HCT116 (cell line): ENCODE data around the gene TRAF3IP1. TPM values are rescaled to one million over a fixed set of nuclear protein-coding genes. Genes with fewer than 3 reads are reported as not detected.

Source experiments
- ATAC-seq: fragments of 200-7000 bp; cut with Tn5 transposase; 2 replicates; pipeline ENCODE4 v1.9.1; 2020; ENCODE audit warnings: mild to moderate bottlenecking, moderate library complexity
- BruUV-seq: library from RNA; stranded (reverse); fragments of 400-500 nt; replicated peaks from 2 replicates; lab custom pipeline; 2021; lab: Mats Ljungman, UMichigan
- CTCF ChIA-PET: fragments of 300-600 bp; sonication (Branson Sonifier 250); formaldehyde crosslinking; loops from one replicate; lab custom pipeline; 2021; ENCODE audit warnings: antibody characterized with exemption; lab: Charles Lee
- POLR2A ChIA-PET: fragments of 300-600, 350-600 bp; sonication (Branson Sonifier 250); formaldehyde crosslinking; loops from one replicate; lab custom pipeline; 2021; ENCODE audit warnings: antibody characterized with exemption; lab: Charles Lee
- RAD21 ChIA-PET, 2 experiments: fragments of 300-600 bp; sonication (Branson Sonifier 250); formaldehyde crosslinking; loops; one replicate each; lab custom pipeline; 2023; ENCODE audit warnings: low total read pairs in 2 of 2; ENCODE audit not compliant: uncharacterized antibody in 2 of 2, unreplicated experiment in 2 of 2, low non-redundant PET in 1 of 2; lab: Charles Lee
- DNase-seq: peaks from one replicate; pipeline ENCODE4 v3.0.0-alpha.2; 2010; ENCODE audit warnings: low read depth, low spot score
- H2AFZ ChIP-seq: fragments of 200-600 bp; shearing (Covaris generic), sonication (generic); 2 replicates; pipeline ENCODE4 v1.6.1; 2017; ENCODE audit warnings: low read depth, mixed run types, mixed read lengths, antibody characterized with exemption, low read length; ENCODE audit not compliant: poor library complexity, severe bottlenecking
- H3K27ac ChIP-seq: 2 replicates; pipeline ENCODE4 v1.5.1; 2012; ENCODE audit warnings: low read depth, low read length
- H3K27me3 ChIP-seq: fragments of 200-600 bp; sonication (generic); 2 replicates; pipeline ENCODE4 v1.6.1; 2016; ENCODE audit warnings: mixed run types, low read length, mixed read lengths; ENCODE audit not compliant: insufficient read depth
- H3K36me3 ChIP-seq, 2 experiments: fragments of 200-500 bp in 1 of 2; fragments of 200-600 bp in 1 of 2; sonication (Bioruptor generic) in 1 of 2; sonication (generic) in 1 of 2; 2 replicates each; pipeline versions ENCODE4 v1.5.1 to v1.6.1; 2014 to 2016; ENCODE audit warnings: low read length in 2 of 2, inconsistent platforms in 1 of 2, mixed read lengths in 1 of 2, mixed run types in 1 of 2; ENCODE audit not compliant: insufficient read depth in 2 of 2, control insufficient read depth in 1 of 2
- H3K4me1 ChIP-seq, 2 experiments: fragments of 200-600 bp in 1 of 2; sonication (generic) in 1 of 2; 2 replicates each; pipeline versions ENCODE4 v1.5.1 to v1.6.1; 2012 to 2017; ENCODE audit warnings: low read length in 2 of 2, inconsistent platforms in 1 of 2, mild to moderate bottlenecking in 1 of 2, mixed read lengths in 1 of 2, mixed run types in 1 of 2, moderate library complexity in 1 of 2; ENCODE audit not compliant: insufficient read depth in 2 of 2, control insufficient read depth in 1 of 2
- H3K4me2 ChIP-seq: fragments of 200-600 bp; sonication (generic); 2 replicates; pipeline ENCODE4 v1.6.1; 2017; ENCODE audit warnings: mixed run types, low read length, mixed read lengths
- H3K4me3 ChIP-seq, 2 experiments: fragments of 200-600 bp in 1 of 2; sonication (generic) in 1 of 2; replicated peaks in 1 of 2; 2 replicates each; pipeline ENCODE4 v1.5.1; 2011 to 2016; ENCODE audit warnings: low read length in 2 of 2, control low read depth in 1 of 2, low read depth in 1 of 2, mild to moderate bottlenecking in 1 of 2, mixed read lengths in 1 of 2, mixed run types in 1 of 2
- H3K79me2 ChIP-seq: fragments of 200-600 bp; sonication (generic); 2 replicates; pipeline ENCODE4 v1.6.1; 2017; ENCODE audit warnings: mild to moderate bottlenecking, mixed run types, low read length, moderate library complexity, mixed read lengths; ENCODE audit not compliant: insufficient read depth
- H3K9ac ChIP-seq: fragments of 200-600 bp; sonication (generic); 2 replicates; pipeline ENCODE4 v1.6.1; 2016; ENCODE audit warnings: low read length, mixed read lengths
- H3K9me2 ChIP-seq: fragments of 200-600 bp; sonication (generic), shearing (Covaris generic); 2 replicates; pipeline ENCODE4 v1.6.1; 2017; ENCODE audit warnings: mixed run types, mild to moderate bottlenecking, moderate library complexity; ENCODE audit not compliant: insufficient read depth
- H3K9me3 ChIP-seq, 2 experiments: fragments of 200-500 bp in 1 of 2; fragments of 200-600 bp in 1 of 2; sonication (Bioruptor generic) in 1 of 2; sonication (generic) in 1 of 2; 2 replicates each; pipeline ENCODE4 v1.6.1; 2014 to 2017; ENCODE audit warnings: low read length in 2 of 2, mixed read lengths in 2 of 2, inconsistent platforms in 1 of 2, low read depth in 1 of 2, mild to moderate bottlenecking in 1 of 2, mixed run types in 1 of 2, moderate library complexity in 1 of 2; ENCODE audit not compliant: control insufficient read depth in 1 of 2, insufficient read depth in 1 of 2
- H4K20me1 ChIP-seq: fragments of 200-600 bp; sonication (generic), shearing (Covaris generic); 2 replicates; pipeline ENCODE4 v1.6.1; 2017; ENCODE audit warnings: mixed run types, mild to moderate bottlenecking, moderate library complexity; ENCODE audit not compliant: insufficient read depth
- RAD21 ChIP-seq: IDR thresholded peaks from 2 replicates; pipeline ENCODE4 v1.6.1; 2012; ENCODE audit warnings: low read depth, mild to moderate bottlenecking
- ZNF274 ChIP-seq: fragments of 200-500 bp; sonication (Bioruptor generic); IDR thresholded peaks from 2 replicates; pipeline ENCODE4 v1.6.1; 2014; ENCODE audit warnings: mild to moderate bottlenecking, low read depth, low read length, inconsistent platforms
- intact Hi-C: fragments of 100-400 bp; cut with micrococcal nuclease; formaldehyde crosslinking; loops from 2 replicates; pipeline ENCODE4 v1.10.0; 2022
- total RNA-seq: library from RNA; stranded (reverse); gene quantifications from one replicate; pipeline ENCODE4 v1.2.1, GENCODE V29; 2021; ENCODE audit not compliant: unreplicated experiment
- TF ChIP-seq, protein P1 (sequence below): IDR thresholded peaks from 2 replicates; pipeline ENCODE4 v1.6.1; 2012
- TF ChIP-seq, protein P2 (sequence below): IDR thresholded peaks from 2 replicates; pipeline ENCODE4 v1.6.1; 2012; ENCODE audit warnings: low read depth
- TF ChIP-seq, protein P3 (sequence below): IDR thresholded peaks from 2 replicates; pipeline ENCODE4 v1.6.1; 2011; ENCODE audit warnings: mild to moderate bottlenecking, low read length, moderate library complexity; ENCODE audit not compliant: insufficient replicate concordance; ENCODE audit errors: extremely low read depth

The TRAF3IP1 gene
- total RNA-seq, 1 experiment from 2014 or later: 19.4 TPM

DNA sequence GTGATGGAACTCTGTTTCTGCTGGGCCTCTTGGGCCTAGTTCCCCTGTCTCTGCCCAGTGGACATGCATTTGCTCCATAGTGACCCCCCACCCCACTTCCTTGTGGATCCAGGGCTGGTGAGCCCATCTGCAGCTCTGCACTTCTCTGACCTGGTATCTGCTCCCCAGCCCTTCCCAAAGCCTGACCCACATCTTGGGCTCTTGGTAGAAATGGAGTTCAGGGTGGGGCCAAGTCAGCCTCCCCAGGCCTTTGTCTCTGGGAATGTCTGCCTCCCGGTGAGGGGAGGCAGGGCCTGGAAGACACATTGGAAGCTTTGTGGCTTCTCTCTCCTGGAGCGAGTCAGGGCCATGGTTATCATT is 6.3 kb upstream of the TRAF3IP1 start:
- no TSS peak for BruUV-seq
- no peak overlapping the region for H3K27ac ChIP-seq
- TF ChIP-seq, protein P1, sequence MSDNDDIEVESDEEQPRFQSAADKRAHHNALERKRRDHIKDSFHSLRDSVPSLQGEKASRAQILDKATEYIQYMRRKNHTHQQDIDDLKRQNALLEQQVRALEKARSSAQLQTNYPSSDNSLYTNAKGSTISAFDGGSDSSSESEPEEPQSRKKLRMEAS: no peak
- TF ChIP-seq ZNF274: no peak
- TF ChIP-seq, protein P2, sequence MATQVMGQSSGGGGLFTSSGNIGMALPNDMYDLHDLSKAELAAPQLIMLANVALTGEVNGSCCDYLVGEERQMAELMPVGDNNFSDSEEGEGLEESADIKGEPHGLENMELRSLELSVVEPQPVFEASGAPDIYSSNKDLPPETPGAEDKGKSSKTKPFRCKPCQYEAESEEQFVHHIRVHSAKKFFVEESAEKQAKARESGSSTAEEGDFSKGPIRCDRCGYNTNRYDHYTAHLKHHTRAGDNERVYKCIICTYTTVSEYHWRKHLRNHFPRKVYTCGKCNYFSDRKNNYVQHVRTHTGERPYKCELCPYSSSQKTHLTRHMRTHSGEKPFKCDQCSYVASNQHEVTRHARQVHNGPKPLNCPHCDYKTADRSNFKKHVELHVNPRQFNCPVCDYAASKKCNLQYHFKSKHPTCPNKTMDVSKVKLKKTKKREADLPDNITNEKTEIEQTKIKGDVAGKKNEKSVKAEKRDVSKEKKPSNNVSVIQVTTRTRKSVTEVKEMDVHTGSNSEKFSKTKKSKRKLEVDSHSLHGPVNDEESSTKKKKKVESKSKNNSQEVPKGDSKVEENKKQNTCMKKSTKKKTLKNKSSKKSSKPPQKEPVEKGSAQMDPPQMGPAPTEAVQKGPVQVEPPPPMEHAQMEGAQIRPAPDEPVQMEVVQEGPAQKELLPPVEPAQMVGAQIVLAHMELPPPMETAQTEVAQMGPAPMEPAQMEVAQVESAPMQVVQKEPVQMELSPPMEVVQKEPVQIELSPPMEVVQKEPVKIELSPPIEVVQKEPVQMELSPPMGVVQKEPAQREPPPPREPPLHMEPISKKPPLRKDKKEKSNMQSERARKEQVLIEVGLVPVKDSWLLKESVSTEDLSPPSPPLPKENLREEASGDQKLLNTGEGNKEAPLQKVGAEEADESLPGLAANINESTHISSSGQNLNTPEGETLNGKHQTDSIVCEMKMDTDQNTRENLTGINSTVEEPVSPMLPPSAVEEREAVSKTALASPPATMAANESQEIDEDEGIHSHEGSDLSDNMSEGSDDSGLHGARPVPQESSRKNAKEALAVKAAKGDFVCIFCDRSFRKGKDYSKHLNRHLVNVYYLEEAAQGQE: no peak
- TF ChIP-seq RAD21: no peak
- TF ChIP-seq, protein P3, sequence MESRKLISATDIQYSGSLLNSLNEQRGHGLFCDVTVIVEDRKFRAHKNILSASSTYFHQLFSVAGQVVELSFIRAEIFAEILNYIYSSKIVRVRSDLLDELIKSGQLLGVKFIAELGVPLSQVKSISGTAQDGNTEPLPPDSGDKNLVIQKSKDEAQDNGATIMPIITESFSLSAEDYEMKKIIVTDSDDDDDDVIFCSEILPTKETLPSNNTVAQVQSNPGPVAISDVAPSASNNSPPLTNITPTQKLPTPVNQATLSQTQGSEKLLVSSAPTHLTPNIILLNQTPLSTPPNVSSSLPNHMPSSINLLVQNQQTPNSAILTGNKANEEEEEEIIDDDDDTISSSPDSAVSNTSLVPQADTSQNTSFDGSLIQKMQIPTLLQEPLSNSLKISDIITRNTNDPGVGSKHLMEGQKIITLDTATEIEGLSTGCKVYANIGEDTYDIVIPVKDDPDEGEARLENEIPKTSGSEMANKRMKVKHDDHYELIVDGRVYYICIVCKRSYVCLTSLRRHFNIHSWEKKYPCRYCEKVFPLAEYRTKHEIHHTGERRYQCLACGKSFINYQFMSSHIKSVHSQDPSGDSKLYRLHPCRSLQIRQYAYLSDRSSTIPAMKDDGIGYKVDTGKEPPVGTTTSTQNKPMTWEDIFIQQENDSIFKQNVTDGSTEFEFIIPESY: no peak

More for the DNA sequence above, 6.3 kb upstream of the TRAF3IP1 start:
- ChIA-PET RAD21 (no interaction called here), POLR2A (no interaction called here), CTCF (no interaction called here)
- DNase-seq (no peak), ATAC-seq (no peak)
- no peaks in the 10 kb centered on the region for H3K9me2 ChIP-seq
- no peaks in the 10 kb centered on the region; a peak in 1 of 4 replicates for H3K4me1 ChIP-seq
- H3K4me2 ChIP-seq: no peak overlapping the region
- H2AFZ ChIP-seq: no peak overlapping the region
- no peaks in the 10 kb centered on the region for H3K79me2 ChIP-seq
- no peaks in the 10 kb centered on the region for H3K27me3 ChIP-seq
- H3K4me3 ChIP-seq: no peak overlapping the region
- H4K20me1 ChIP-seq: no peaks in the 10 kb centered on the region
- no peaks in the 10 kb centered on the region for H3K36me3 ChIP-seq
- intact Hi-C loops: no loop called here
- no peak overlapping the region for H3K9ac ChIP-seq
- H3K9me3 ChIP-seq: 0 out of 4 replicates have a peak, but pooled peaks cover 0 to 3% of the 10 kb centered on the region in 2 experiments
